DMS79 (cell line): ENCODE results near the gene KIF24.
"Not testable (repeated sequence)": the region's sequence is repeated elsewhere in the genome, so short reads cannot be mapped to it uniquely, and the experiment has no call there.

Experiments used
- DNase-seq: peaks from one replicate; lab custom pipeline; 2025; lab: John Stamatoyannopoulos, UW

Gene KIF24, protein sequence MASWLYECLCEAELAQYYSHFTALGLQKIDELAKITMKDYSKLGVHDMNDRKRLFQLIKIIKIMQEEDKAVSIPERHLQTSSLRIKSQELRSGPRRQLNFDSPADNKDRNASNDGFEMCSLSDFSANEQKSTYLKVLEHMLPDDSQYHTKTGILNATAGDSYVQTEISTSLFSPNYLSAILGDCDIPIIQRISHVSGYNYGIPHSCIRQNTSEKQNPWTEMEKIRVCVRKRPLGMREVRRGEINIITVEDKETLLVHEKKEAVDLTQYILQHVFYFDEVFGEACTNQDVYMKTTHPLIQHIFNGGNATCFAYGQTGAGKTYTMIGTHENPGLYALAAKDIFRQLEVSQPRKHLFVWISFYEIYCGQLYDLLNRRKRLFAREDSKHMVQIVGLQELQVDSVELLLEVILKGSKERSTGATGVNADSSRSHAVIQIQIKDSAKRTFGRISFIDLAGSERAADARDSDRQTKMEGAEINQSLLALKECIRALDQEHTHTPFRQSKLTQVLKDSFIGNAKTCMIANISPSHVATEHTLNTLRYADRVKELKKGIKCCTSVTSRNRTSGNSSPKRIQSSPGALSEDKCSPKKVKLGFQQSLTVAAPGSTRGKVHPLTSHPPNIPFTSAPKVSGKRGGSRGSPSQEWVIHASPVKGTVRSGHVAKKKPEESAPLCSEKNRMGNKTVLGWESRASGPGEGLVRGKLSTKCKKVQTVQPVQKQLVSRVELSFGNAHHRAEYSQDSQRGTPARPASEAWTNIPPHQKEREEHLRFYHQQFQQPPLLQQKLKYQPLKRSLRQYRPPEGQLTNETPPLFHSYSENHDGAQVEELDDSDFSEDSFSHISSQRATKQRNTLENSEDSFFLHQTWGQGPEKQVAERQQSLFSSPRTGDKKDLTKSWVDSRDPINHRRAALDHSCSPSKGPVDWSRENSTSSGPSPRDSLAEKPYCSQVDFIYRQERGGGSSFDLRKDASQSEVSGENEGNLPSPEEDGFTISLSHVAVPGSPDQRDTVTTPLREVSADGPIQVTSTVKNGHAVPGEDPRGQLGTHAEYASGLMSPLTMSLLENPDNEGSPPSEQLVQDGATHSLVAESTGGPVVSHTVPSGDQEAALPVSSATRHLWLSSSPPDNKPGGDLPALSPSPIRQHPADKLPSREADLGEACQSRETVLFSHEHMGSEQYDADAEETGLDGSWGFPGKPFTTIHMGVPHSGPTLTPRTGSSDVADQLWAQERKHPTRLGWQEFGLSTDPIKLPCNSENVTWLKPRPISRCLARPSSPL (N-terminal part only)

DNA sequence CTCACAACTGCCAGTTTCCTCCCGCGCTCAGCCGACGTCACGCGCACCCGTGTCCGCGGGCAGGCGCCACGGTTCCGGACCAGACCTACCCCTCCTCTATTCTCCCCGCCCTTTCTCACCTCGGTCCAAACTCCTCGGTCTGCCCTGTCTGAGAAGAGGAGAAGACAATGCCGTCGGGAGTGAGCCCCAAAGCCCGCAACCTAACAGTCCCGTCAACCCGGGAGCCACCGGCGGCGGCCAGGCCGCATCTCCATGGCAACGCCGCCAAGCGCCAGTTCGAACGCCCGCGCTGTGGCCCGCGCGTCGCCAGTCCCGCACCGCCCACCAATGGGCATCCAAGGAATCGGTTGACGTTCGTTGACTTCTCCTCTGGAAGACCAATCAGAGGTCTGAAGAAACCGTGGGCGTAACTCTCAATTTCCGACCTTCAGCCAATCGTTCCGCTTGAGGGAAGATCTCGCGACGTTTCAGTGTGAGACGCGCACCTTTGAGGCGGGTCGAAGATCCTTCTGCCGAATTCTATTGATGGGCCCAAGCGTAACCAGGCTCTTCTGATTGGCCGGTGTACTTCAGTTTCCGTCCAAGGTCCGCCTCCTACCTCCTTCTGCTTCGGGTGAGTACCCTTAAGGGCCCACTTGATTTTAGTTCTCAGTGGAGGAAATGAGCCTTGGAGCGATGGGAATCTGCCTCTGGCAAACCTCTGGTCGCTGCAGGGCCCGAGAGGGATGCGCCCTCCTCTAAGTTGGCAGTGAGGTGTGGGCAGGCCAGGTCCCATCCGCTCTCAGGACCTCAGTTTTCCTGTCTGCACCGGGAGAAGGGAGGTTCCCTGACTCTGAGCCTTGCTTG is at the start of gene KIF24, which contains the start of gene NUDT2:
KIF24 (minus strand) TSS at position 282 of the 846 bp plus-strand sequence. CDS start 17,922 bp downstream, outside the sequence.
NUDT2 (plus strand) TSS at position 583 of the 846 bp plus-strand sequence. CDS start 9,471 bp downstream, outside the sequence.
- DNase-seq = peak; percentile 100

DNA sequence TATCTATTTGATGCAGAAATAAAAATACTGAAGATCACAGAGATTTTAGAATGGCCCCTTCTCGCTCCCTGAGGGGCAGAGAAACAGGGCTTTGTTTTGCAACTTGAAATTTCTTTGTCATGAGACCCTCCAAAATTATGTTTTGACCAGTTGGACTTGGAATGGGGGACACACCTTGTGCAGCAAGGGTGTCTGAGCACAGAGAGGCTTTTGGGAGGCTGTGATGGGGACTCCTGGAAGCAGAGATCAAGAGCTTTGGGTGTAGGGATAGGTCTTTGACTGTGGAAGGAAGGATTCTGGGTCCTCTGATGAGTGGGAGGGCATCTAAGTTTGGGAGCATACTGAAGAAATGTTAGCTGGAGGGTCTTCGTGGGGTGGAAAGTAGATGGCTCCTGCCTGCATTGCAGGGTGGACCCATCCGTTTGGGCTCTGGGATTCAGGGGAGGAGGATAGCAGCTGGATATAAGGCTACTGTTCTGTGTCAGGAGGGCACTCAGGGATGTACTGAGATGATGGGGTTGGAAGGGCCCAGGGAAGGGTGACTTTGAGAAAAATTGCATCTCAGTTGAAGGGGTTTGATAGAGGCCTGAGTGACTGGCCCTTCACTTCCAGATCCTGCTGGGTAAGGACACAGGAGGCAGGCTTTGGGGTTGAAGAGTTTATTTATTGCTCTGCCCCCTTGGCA is 49.5 kb upstream of the KIF24 start:
- DNase-seq = no peak

GRCh38 chr9:34377404-34377746 is 48.3 kb upstream of the KIF24 start:
- no peak for DNase-seq

DNA sequence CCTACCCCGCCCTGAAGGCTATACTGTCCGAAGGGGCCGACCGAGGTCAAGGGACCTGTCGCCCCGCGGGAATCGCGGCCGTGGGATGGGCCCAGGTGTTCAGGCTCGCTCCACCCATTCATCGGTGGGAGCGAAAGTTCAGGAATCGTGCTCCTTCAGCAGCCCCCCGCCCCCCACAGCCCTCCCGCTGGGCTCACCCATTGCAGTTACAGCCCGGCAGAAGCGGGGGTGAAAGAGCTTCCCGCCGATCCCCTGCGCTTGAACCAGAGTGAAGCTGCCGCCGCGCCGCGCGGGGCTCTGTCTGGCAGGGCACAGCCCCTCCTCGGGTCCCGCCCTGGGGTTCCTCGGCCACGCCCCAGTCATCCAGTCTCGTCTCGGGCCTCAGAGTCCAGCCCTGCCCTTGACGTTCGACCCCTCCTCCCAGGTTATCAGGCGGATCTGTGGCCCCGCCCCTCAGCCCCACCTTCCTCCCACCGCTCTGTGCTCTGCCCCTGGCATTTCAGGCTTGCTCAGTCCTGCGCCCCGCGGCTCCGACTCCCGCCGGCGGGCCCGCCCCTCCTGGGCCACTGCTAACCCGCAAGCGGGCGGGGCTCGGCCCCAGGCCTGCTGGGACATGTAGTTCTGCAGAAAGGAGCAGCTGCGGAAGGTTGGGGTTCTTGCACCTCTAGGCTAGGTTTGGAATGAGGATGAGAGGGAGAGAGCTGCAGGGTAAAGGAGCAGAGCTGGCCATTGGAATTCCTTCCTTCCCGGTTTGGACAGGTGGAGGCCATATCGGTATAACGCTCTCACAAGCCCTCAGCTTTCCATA is 47.7 kb upstream of the KIF24 start, which contains the start of gene MYORG:
MYORG (minus strand) TSS at position 303 of the 808 bp plus-strand sequence. CDS start 3,955 bp downstream, outside the sequence.
- peak; percentile 95 for DNase-seq

GRCh38 chr9:34375901-34376595 is 47.0 kb upstream of the KIF24 start:
- peak; percentile 28 for DNase-seq

- DNase-seq = no peak
Observed at GRCh38 chr9:34374905-34375552, 46.0 kb upstream of the KIF24 start.

DNA sequence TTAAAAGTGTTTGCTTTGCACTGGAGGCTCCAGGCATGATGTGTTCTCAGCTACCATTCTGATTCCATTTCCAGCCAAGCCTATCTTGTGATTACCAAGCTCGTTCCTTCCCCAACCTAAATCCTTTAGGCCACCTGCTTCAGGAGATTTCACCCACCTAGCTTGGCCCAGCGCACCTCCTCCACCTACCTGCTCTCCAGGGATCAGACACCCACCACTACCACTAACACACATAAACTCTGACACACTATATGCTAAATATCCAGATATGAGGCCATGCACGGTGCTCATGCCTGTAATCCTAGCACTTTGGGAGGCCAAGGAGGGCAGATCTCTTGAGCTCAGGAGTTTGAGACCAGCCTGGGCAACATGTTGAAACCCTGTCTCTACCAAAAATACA is 45.3 kb upstream of the KIF24 start:
- DNase-seq = no peak

- no peak for DNase-seq
Observed at GRCh38 chr9:34373749-34374148, 44.7 kb upstream of the KIF24 start.

GRCh38 chr9:34372467-34373011 is 43.5 kb upstream of the KIF24 start:
- no peak for DNase-seq

DNA sequence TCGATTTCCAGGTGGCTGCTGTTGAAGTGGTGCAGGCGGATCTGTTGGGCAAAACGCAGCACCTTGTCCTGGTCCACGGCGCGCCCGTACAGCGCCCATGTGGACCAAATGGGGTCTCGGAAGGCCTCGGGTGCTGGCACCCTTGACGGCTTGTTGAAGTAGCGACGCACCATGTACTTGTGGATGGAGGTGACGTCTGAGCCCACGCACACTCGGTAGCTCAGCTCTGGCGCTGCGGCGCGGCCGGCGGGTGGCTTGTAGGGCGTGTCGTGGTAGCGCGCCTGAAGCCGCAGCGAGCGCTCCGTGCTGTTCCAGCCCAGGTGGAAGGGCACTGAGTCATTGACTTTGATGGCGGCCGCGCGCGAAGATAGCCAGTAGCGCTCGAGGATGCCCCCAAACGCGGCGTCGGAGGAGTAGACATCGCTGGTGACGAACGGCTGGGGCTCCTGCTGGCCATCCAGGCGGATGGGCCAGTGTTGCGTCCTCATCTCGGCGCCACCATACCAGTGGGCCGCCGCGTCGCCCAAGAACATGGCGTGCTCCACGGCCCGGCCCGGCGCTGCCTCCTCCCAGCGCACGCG is 42.9 kb upstream of the KIF24 start:
- DNase-seq = no peak

- DNase-seq = no peak
Observed at GRCh38 chr9:34370970-34371880, 42.2 kb upstream of the KIF24 start.

DNA sequence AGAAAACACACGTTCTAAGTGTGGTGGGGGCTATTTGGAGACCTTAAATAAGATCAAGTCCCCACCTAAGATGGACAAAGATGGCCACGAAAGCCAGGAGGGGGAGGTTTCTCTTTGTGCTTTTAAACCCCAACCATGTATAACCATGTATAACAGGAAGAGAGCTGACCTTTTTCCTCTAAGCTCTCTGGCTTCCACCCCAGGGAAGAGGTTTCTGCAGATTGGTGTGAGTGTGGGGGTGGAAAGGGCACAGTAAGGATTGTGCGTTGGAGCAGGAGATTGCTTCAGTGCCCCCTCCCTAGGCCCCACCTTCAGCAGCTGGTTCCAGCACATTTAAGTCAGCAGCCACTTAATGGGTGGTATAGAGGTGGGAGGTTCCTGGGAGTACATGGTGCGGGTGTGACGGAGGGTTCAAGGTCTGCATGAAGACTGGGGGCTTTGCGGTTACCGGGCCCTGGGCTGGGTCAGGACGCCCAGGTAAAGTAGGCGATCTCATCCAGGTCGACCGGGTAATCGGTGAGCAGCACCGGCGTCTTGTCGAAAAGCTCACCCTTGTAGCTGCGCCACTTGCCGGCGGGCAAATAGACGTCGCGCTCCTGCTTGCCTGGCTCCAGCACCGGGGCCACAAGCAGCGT is 41.4 kb upstream of the KIF24 start:
- no peak for DNase-seq

GRCh38 chr9:34369636-34370035 is 40.6 kb upstream of the KIF24 start:
- no peak for DNase-seq

DNA sequence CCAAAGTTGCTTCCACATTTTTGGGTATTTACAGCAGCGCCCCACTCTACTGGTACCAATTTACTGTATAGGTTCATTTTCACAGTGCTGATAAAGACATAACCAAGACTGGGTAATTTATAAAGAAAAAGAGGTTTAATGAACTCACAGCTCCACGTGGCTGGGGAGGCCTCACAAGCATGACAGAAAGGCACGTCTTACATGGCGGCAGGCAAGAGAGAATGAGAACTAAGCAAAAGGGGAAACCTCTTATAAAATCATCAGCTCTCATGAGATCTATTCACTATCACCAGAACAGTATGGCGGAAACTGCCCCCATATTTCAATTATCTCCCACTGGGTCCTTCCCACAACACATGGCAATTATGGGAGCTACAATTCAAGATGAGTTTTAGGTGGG is 39.7 kb upstream of the KIF24 start:
- DNase-seq = not testable (repeated sequence)

DNA sequence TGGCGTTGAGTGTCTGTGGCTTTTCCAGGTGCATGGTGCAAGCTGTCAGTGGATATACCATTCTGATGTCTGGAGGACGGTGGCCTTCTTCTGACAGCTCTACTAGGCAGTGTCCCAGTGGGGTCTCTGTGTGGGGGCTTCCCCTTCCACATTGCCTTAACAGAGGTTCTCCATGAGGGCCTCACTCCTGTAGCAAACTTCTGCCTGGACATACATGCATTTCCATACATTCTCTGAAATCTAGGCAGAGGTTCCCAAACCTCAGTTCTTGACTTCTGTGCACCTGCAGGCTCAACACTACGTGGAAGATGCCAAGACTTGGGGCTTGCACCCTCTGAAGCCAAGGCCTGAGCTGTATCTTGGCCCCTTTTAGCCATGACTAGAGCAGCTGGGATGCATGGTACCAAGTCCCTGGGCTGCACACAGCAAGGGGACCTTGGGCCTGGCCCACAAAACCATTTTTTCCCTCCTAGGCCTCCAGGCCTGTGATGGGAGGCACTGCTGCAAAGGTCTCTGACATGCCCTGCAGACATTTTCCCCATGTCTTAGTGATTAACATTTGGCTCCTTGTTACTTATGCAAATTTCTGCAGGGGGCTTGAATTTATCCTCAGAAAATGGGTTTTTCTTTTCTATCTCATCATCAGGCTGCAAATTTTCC is 38.8 kb upstream of the KIF24 start:
- not testable (repeated sequence) for DNase-seq

DNA sequence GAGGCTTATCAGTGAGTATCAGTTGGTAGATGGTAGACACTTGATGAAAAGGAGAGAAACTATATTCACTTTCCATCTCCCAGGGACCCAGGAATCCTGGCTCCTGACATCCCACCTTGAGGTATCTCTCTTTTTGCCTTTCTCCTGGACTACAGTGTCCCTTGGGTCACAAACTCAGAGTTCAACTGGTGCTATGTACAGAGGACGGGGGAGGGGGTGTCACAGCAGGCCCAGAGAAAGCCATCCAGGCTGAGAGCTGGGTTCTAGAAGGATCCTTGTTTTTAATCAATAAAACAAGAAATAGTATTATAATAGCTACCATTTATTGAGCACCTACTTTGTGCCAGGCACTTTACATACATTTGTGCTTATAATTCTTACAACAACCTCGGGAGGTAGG is 37.3 kb upstream of the KIF24 start:
- no peak for DNase-seq
